HG03066 (cell line): ENCODE measurements around the gene TBC1D10A.

ENCODE experiments used
- ATAC-seq: cut with Tn5 transposase; IDR thresholded peaks from one replicate; pipeline ENCODE4 v1.9.1; 2021; ENCODE audit warnings: low read depth; ENCODE audit not compliant: unreplicated experiment

Gene TBC1D10A

GRCh38 chr22:30272781-30273601, 53.8 kb downstream of the TBC1D10A start:
- ATAC-seq = no peak

DNA sequence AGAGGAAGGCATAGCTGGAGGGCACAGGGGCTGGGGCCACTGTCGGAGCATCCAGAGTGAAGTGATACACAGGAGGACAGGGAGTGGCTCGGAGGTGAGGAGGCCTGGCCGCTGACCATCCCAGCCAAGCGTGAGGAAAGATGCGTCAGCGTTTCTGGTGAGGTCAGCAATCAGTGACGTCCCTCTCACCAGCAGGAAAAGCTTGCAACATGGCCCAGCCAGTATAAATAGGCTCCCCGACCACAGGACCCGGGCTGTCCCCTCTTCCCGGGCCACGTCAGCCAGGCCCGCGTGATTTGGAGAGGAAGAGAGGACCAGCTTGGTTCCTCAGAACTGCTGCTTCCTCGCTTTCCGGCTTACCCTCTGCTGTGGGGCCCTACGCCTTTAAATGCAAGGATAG, 55.9 kb downstream of the TBC1D10A start:
- no peak for ATAC-seq

GRCh38 chr22:30268331-30268730, 58.4 kb downstream of the TBC1D10A start:
- ATAC-seq = no peak

DNA sequence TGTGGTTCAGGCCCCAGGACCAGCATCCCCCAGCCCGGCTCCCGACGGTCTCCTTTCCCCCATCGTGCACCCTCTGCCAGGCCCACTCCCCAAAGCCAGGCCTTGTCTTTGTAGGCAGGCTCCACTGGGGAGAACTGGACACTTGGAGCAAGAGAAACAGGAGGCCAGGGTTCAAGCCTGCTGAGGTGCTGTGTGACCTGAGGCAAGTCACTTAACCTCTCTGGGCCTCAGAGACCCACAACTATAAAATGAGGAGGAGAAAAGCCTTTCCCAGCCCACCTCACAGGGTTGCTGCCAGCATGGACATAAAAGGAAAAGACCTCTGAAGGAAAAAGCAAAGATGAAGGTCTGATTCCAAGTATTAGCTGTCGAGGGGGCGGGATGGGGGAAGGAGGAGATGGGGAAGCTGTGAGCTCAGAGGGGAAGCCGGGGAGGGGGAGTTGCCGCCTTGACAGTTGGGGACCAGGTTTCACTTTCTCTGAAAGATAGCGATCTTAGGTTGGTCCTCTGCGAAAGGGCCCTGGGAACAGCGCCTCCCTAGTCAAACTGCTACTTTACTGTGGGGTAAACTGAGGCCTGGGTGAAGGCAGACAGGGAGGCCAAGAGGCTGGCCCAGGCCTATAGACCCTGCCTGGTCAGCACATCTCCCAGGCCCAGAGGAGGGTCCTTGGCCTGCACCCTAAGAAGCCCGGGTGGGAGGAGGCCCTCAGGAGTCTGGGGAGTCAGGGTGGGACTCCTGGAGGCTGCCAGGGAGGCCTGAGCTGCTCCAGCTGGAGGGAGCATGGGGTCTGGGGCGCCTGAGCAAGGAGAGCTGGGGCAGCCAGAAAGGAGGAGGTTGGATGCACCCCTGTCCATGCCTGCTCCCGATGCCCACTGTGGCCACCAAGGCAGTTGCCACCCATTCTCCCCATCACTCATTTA, 59.1 kb downstream of the TBC1D10A start:
- no peak for ATAC-seq

DNA sequence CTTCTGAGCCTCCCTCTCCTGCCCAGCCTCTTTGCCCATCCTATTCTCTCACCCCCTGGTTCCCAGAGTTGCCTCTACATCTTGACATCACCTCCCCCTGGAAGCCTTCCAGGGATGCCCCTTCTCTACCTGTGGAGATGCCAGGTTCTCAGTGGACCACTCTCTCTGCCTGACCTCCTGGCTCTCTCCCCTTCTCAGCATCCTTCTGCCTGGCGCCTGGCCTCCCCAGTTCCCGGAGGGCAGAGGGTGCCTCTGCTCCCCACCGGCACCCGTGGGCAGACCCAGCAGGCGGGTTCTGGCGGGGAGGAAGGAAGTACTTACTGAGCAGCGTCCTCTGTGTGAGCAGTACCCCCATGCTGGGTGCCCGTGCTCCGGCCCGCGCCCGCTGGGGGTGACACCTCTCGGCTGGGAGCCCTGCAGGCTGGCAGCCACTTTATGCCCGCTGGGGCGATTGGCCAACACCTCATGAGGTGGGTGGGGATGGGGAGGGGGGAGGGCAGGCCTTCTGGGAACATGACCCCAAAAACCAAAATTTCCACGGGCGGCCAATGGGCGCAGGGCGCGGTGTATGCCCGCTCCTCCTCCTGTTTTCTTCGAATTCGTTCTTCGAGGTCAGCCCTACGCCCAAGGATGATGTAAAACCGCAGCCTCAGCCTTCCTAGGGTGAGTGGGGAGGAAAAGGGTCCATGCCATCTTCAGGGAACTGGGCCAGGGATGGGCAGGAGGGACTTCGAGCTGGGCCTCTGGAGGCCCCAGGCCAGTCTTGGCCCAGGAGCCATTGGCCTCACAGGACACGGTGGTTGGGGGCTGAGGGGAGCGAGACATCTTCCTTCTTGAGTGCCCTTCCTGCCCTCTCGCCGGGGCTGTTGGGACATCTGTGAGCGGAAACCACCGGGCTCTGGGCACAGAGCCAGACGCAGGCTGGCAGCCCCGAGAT, 60.0 kb downstream of the TBC1D10A start, which contains the start of gene OSM:
TSS of gene OSM (minus strand) at position 407 of the 937 bp plus-strand sequence. CDS start at position 355, 52 bp downstream.
- ATAC-seq = no peak

DNA sequence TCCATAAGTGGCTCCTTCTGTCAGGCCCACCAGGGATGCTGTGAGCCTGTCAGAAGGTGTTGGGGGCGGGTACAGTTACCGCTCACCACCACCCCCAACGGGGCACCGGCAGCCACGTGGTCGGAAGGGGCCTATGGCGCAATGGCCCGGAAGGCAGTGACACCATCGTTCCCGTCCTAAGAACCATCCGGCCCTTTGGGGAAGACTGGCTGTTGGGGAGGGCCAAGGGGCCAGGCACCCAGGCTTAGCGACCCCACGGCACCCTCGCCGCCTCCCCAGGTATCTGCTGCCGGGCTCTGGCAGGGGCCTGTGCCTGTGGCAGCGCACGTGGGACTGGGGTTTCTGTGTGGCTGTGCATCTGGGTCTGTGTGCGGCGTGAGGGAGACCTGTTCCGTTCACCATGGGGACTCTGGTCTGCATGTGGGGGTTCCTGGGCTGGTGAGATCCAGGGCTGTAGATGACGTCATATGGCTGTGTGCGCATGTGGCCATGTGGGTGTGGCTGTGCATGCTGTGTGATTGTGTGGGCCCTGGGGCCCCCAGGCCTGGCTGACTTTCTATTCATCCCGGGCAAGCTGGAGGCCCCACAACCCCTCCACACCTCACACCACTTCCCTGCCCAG, 60.8 kb downstream of the TBC1D10A start:
- ATAC-seq = peak; percentile 70

GRCh38 chr22:30265131-30265720, 61.5 kb downstream of the TBC1D10A start:
- ATAC-seq = no peak

- ATAC-seq = no peak
These were observed 62.9 kb downstream of the TBC1D10A start for GRCh38 chr22:30263883-30264282.

GRCh38 chr22:30262917-30263741, 63.6 kb downstream of the TBC1D10A start:
- no peak for ATAC-seq

- no peak for ATAC-seq
These were observed 64.6 kb downstream of the TBC1D10A start for GRCh38 chr22:30262112-30262511.

GRCh38 chr22:30261134-30261533, 65.6 kb downstream of the TBC1D10A start:
- ATAC-seq = no peak

DNA sequence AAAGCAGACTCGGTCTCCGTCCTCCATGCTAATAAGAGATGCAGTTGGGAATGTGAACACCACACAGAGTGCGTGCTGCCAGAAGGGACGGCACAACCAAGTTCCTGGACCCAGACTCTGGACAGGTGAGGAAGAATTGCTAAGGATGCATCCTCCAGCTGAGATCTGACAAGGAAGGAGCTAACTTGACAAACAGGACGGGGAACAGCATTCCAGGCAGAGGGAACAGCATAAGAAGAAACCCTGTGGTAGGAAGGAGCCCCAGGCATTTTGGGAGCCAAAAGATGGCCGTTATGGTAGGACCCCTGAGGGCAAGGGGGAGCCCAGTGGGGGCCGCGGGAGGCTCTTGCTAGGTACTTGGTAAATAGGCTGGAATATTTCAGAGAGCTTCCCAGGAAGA, 66.1 kb downstream of the TBC1D10A start:
- no peak for ATAC-seq

GRCh38 chr22:30260276-30260675, 66.5 kb downstream of the TBC1D10A start:
- no peak for ATAC-seq

- ATAC-seq = no peak
These were observed 72.4 kb downstream of the TBC1D10A start for GRCh38 chr22:30254314-30254713.

- no peak for ATAC-seq
These were observed 73.4 kb downstream of the TBC1D10A start for GRCh38 chr22:30253205-30253852.

- ATAC-seq = no peak
These were observed 74.1 kb downstream of the TBC1D10A start for GRCh38 chr22:30252411-30253204.

DNA sequence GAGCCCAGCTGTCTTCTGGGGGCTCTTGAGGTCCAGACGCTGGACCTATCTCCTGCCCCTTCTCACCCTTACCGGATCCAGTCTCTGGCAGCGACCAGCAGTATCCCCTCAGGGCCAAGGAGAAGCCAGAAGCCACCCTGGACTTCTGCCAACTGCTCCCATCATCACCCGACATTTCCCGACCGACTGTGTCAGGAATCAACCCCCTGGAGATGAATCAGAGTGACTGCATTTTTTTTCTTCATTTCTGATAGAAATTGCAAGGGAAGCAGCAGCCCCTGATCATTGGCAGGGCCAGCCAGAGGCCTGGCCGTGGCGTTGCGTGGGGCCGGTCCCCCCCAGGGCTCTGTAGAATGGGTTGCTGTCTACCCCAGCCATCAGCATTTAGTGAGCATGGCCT, 75.0 kb downstream of the TBC1D10A start:
- no peak for ATAC-seq
